HepG2 (cell line): ENCODE data around the gene POLR1C. TPM values are rescaled to one million over a fixed set of nuclear protein-coding genes. Genes with fewer than 3 reads are reported as not detected.

Source experiments
- BORCS8-MEF2B ChIP-seq: sonication (generic); formaldehyde crosslinking; IDR thresholded peaks from 2 replicates; pipeline ENCODE4 v1.8.0; 2022; ENCODE audit warnings: mild to moderate bottlenecking, missing genetic modification reagents
- ZNF547 ChIP-seq: sonication (generic); formaldehyde crosslinking; IDR thresholded peaks from 2 replicates; pipeline ENCODE4 v1.5.1; 2020; ENCODE audit warnings: mild to moderate bottlenecking, missing genetic modification reagents
- polyA plus RNA-seq, 8 experiments: library from polyadenylated mRNA; depleted of rRNA in 3 of 8; stranded (reverse) in 7 of 8; unstranded in 1 of 8; fragments of >200 nt; fragmentation: Illumina TruSeq in 4 of 8; extraction: Trizol in 4 of 8; gene quantifications; 2 replicates each; pipeline versions ENCODE4 v1.2.1 to v1.2.3, GENCODE V29; 2011 to 2016; ENCODE audit warnings: low read depth in 4 of 8, missing spikeins in 1 of 8, mixed read lengths in 1 of 8; ENCODE audit not compliant: insufficient read depth in 1 of 8
- total RNA-seq, 5 experiments: library from RNA; depleted of rRNA; stranded (reverse); fragments of >200 nt; fragmentation: Illumina TruSeq; extraction: Trizol; gene quantifications; 2 replicates each; pipeline ENCODE4 v1.2.3, GENCODE V29; 2016; ENCODE audit warnings: low read depth in 1 of 5
- TF ChIP-seq, protein P1 (sequence below): sonication (generic); formaldehyde crosslinking; IDR thresholded peaks from one replicate; pipeline ENCODE4 v1.5.1; 2020; ENCODE audit warnings: mild to moderate bottlenecking, missing genetic modification reagents; ENCODE audit errors: not compliant biosample characterization
- TF ChIP-seq, protein P2 (sequence below): IDR thresholded peaks from 2 replicates; pipeline ENCODE4 v1.6.1; 2016; ENCODE audit warnings: control low read depth
- TF ChIP-seq, protein P3 (sequence below): sonication (generic); formaldehyde crosslinking; IDR thresholded peaks from 2 replicates; pipeline ENCODE4 v1.5.1; 2020; ENCODE audit warnings: mild to moderate bottlenecking, missing genetic modification reagents, borderline replicate concordance

Gene POLR1C
- total and polyA plus RNA-seq, 2 of the 13 experiments (the other 11 are each of a cell fraction or from before 2014, with no cell fraction given): 62.6 to 72.2 TPM

DNA sequence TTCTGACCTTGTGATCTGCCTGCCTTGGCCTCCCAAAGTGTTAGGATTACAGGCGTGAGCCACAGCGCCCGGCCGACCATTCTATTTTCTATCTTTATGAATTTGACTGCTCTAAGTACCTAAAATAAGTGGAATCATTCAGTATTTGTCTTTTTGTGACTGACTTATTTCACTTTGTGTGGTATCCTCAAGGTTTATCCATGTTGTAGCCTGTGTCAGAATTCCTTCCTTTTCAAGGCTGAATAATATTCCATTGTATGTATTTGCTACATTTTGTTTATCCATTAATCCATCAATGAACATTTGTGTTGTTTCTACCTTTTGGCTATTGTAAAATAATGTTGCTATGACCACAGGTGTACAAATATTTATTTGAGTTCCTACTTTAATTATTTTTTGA is 44.4 kb upstream of the POLR1C start (continued):
- TF ChIP-seq, protein P1, sequence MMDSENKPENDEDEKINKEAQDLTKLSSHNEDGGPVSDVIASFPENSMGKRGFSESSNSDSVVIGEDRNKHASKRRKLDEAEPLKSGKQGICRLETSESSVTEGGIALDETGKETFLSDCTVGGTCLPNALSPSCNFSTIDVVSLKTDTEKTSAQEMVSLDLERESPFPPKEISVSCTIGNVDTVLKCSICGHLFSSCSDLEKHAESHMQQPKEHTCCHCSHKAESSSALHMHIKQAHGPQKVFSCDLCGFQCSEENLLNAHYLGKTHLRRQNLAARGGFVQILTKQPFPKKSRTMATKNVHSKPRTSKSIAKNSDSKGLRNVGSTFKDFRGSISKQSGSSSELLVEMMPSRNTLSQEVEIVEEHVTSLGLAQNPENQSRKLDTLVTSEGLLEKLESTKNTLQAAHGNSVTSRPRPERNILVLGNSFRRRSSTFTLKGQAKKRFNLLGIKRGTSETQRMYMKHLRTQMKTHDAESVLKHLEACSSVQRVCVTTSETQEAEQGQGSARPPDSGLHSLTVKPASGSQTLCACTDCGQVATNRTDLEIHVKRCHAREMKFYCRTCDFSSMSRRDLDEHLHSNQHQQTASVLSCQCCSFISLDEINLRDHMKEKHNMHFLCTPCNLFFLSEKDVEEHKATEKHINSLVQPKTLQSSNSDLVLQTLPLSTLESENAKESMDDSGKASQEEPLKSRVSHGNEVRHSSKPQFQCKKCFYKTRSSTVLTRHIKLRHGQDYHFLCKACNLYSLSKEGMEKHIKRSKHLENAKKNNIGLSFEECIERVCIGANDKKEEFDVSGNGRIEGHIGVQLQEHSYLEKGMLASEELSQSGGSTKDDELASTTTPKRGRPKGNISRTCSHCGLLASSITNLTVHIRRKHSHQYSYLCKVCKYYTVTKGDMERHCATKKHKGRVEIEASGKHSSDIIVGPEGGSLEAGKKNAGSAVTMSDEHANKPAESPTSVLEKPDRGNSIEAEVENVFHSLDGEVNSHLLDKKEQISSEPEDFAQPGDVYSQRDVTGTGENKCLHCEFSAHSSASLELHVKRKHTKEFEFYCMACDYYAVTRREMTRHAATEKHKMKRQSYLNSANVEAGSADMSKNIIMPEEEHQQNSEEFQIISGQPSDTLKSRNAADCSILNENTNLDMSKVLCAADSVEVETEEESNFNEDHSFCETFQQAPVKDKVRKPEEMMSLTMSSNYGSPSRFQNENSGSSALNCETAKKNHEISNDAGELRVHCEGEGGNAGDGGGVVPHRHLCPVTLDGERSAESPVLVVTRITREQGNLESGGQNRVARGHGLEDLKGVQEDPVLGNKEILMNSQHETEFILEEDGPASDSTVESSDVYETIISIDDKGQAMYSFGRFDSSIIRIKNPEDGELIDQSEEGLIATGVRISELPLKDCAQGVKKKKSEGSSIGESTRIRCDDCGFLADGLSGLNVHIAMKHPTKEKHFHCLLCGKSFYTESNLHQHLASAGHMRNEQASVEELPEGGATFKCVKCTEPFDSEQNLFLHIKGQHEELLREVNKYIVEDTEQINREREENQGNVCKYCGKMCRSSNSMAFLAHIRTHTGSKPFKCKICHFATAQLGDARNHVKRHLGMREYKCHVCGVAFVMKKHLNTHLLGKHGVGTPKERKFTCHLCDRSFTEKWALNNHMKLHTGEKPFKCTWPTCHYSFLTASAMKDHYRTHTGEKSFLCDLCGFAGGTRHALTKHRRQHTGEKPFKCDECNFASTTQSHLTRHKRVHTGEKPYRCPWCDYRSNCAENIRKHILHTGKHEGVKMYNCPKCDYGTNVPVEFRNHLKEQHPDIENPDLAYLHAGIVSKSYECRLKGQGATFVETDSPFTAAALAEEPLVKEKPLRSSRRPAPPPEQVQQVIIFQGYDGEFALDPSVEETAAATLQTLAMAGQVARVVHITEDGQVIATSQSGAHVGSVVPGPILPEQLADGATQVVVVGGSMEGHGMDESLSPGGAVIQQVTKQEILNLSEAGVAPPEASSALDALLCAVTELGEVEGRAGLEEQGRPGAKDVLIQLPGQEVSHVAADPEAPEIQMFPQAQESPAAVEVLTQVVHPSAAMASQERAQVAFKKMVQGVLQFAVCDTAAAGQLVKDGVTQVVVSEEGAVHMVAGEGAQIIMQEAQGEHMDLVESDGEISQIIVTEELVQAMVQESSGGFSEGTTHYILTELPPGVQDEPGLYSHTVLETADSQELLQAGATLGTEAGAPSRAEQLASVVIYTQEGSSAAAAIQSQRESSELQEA (CRISPR knock-in tag): no peak
- TF ChIP-seq, protein P2, sequence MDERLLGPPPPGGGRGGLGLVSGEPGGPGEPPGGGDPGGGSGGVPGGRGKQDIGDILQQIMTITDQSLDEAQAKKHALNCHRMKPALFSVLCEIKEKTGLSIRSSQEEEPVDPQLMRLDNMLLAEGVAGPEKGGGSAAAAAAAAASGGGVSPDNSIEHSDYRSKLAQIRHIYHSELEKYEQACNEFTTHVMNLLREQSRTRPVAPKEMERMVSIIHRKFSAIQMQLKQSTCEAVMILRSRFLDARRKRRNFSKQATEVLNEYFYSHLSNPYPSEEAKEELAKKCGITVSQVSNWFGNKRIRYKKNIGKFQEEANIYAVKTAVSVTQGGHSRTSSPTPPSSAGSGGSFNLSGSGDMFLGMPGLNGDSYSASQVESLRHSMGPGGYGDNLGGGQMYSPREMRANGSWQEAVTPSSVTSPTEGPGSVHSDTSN (CRISPR knock-in tag): no peak
- TF ChIP-seq, protein P3, sequence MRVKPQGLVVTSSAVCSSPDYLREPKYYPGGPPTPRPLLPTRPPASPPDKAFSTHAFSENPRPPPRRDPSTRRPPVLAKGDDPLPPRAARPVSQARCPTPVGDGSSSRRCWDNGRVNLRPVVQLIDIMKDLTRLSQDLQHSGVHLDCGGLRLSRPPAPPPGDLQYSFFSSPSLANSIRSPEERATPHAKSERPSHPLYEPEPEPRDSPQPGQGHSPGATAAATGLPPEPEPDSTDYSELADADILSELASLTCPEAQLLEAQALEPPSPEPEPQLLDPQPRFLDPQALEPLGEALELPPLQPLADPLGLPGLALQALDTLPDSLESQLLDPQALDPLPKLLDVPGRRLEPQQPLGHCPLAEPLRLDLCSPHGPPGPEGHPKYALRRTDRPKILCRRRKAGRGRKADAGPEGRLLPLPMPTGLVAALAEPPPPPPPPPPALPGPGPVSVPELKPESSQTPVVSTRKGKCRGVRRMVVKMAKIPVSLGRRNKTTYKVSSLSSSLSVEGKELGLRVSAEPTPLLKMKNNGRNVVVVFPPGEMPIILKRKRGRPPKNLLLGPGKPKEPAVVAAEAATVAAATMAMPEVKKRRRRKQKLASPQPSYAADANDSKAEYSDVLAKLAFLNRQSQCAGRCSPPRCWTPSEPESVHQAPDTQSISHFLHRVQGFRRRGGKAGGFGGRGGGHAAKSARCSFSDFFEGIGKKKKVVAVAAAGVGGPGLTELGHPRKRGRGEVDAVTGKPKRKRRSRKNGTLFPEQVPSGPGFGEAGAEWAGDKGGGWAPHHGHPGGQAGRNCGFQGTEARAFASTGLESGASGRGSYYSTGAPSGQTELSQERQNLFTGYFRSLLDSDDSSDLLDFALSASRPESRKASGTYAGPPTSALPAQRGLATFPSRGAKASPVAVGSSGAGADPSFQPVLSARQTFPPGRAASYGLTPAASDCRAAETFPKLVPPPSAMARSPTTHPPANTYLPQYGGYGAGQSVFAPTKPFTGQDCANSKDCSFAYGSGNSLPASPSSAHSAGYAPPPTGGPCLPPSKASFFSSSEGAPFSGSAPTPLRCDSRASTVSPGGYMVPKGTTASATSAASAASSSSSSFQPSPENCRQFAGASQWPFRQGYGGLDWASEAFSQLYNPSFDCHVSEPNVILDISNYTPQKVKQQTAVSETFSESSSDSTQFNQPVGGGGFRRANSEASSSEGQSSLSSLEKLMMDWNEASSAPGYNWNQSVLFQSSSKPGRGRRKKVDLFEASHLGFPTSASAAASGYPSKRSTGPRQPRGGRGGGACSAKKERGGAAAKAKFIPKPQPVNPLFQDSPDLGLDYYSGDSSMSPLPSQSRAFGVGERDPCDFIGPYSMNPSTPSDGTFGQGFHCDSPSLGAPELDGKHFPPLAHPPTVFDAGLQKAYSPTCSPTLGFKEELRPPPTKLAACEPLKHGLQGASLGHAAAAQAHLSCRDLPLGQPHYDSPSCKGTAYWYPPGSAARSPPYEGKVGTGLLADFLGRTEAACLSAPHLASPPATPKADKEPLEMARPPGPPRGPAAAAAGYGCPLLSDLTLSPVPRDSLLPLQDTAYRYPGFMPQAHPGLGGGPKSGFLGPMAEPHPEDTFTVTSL (CRISPR knock-in tag): no peak
- no peak for TF ChIP-seq BORCS8-MEF2B (CRISPR knock-in tag)
- no peak for TF ChIP-seq ZNF547
- TF ChIP-seq, all 625 proteins: peak for 0
